ENCODE data around the gene ATP13A2.

ATP13A2 gene

GRCh38 chr1:17059391-17060305, 47.9 kb upstream of the ATP13A2 start:
- Histone ChIP-seq H3K4me3 (ENCODE audit: low read depth in 1 of 2, low read length in 2 of 2) (no peak overlapping the region), H3K4me2 (ENCODE audit: insufficient read depth, low read length) (no peak overlapping the region), H3K27ac (ENCODE audit: low read length) (no peak overlapping the region), H3K9ac (ENCODE audit: low read depth, low read length) (no peak overlapping the region), H3K27me3 (ENCODE audit: insufficient read depth, low read length, poor library complexity) (no peaks in the 10 kb centered on the region), H3K4me1 (ENCODE audit: insufficient read depth, low read length) (no peaks in the 10 kb centered on the region), H3K36me3 (ENCODE audit: insufficient read depth, low read length) (no peaks in the 10 kb centered on the region), H2AFZ (ENCODE audit: low read depth, low read length) (no peak overlapping the region), H3K9me3 (ENCODE audit: insufficient read depth, low read length, severe bottlenecking) (no peaks in the 10 kb centered on the region), H3K79me2 (ENCODE audit: insufficient read depth, low read length) (no peaks in the 10 kb centered on the region), H4K20me1 (ENCODE audit: insufficient read depth, low read length) (no peaks in the 10 kb centered on the region)
- ATAC-seq (ENCODE audit: insufficient read depth, low read depth), result peak; percentile 65
- DNase-seq, result peak; percentile 25
- no peak for TF ChIP-seq EZH2 (IDR thresholded peaks at IDR 0.05; ENCODE audit: borderline replicate concordance, low read depth, low read length, severe bottlenecking)
- peak; percentile 55 for TF ChIP-seq CTCF (IDR thresholded peaks at IDR 0.05; ENCODE audit: borderline replicate concordance, extremely low read depth, low read length, poor library complexity, severe bottlenecking)

GRCh38 chr1:17056551-17056950, 44.8 kb upstream of the ATP13A2 start:
- no peak for ATAC-seq (ENCODE audit: insufficient read depth, low read depth)
- Histone ChIP-seq H3K4me3 (ENCODE audit: low read depth in 1 of 2, low read length in 2 of 2) (no peak overlapping the region), H3K27ac (ENCODE audit: low read length) (no peak overlapping the region), H3K9ac (ENCODE audit: low read depth, low read length) (no peak overlapping the region), H3K79me2 (ENCODE audit: insufficient read depth, low read length) (peaks cover 23% of the 10 kb centered on the region), H3K4me2 (ENCODE audit: insufficient read depth, low read length) (no peak overlapping the region), H3K4me1 (ENCODE audit: insufficient read depth, low read length) (peaks cover 14% of the 10 kb centered on the region), H3K9me3 (ENCODE audit: insufficient read depth, low read length, severe bottlenecking) (no peaks in the 10 kb centered on the region), H3K27me3 (ENCODE audit: insufficient read depth, low read length, poor library complexity) (no peaks in the 10 kb centered on the region), H2AFZ (ENCODE audit: low read depth, low read length) (no peak overlapping the region), H4K20me1 (ENCODE audit: insufficient read depth, low read length) (0 out of 2 replicates have a peak, but pooled peaks cover 3% of the 10 kb centered on the region), H3K36me3 (ENCODE audit: insufficient read depth, low read length) (0 out of 2 replicates have a peak, but pooled peaks cover 3% of the 10 kb centered on the region)
- DNase-seq, result no peak
- no peak for TF ChIP-seq EZH2 (IDR thresholded peaks at IDR 0.05; ENCODE audit: borderline replicate concordance, low read depth, low read length, severe bottlenecking)
- no peak for TF ChIP-seq CTCF (IDR thresholded peaks at IDR 0.05; ENCODE audit: borderline replicate concordance, extremely low read depth, low read length, poor library complexity, severe bottlenecking)

DNA sequence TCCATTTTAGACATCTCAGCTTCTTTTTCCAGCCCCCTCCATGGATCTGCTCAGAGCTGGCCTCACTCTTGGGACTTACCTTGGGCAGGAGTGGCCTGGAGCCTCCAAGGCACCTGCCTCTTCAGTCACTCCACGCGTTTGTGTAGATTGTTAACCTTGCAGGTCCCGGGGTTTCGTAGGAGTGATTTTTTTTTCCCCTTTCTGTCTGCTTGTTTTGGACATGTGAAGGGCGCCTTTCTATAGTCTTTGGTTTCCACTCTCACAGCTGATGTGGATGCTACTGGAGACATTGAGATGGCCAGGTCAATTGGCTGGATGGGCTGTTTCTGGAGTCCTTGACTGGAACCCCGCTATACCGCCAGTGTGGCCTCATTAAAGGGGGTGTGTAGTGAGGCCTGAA, 44.1 kb upstream of the ATP13A2 start:
- H3K27ac ChIP-seq (ENCODE audit: low read length), result no peak overlapping the region
- H3K4me1 ChIP-seq (ENCODE audit: insufficient read depth, low read length), result peaks cover 17% of the 10 kb centered on the region
- H3K9me3 ChIP-seq (ENCODE audit: insufficient read depth, low read length, severe bottlenecking), result no peaks in the 10 kb centered on the region
- peaks cover 11% of the 10 kb centered on the region; the same call in 1 of the 2 replicates for H3K36me3 ChIP-seq (ENCODE audit: insufficient read depth, low read length)
- no peak for DNase-seq
- H3K79me2 ChIP-seq (ENCODE audit: insufficient read depth, low read length), result peaks cover 30% of the 10 kb centered on the region
- H3K27me3 ChIP-seq (ENCODE audit: insufficient read depth, low read length, poor library complexity), result no peaks in the 10 kb centered on the region
- ATAC-seq (ENCODE audit: insufficient read depth, low read depth), result no peak
- no peak overlapping the region for H3K4me3 ChIP-seq (ENCODE audit: low read depth in 1 of 2, low read length in 2 of 2)
- no peak overlapping the region for H2AFZ ChIP-seq (ENCODE audit: low read depth, low read length)
- peaks cover 3% of the 10 kb centered on the region; the same call in 1 of the 2 replicates for H4K20me1 ChIP-seq (ENCODE audit: insufficient read depth, low read length)
- H3K9ac ChIP-seq (ENCODE audit: low read depth, low read length), result no peak overlapping the region
- H3K4me2 ChIP-seq (ENCODE audit: insufficient read depth, low read length), result no peak overlapping the region
- TF ChIP-seq CTCF (IDR thresholded peaks at IDR 0.05; ENCODE audit: borderline replicate concordance, extremely low read depth, low read length, poor library complexity, severe bottlenecking) (no peak), EZH2 (IDR thresholded peaks at IDR 0.05; ENCODE audit: borderline replicate concordance, low read depth, low read length, severe bottlenecking) (no peak)

All from DND-41 (cell line).